Measurements from ENCODE around the gene SNRNP48. TPM values are rescaled to one million over a fixed set of nuclear protein-coding genes. Genes with fewer than 3 reads are reported as not detected.

SNRNP48 gene
- total RNA-seq, 1 experiment from 2014 or later: 7.7 TPM

DNA sequence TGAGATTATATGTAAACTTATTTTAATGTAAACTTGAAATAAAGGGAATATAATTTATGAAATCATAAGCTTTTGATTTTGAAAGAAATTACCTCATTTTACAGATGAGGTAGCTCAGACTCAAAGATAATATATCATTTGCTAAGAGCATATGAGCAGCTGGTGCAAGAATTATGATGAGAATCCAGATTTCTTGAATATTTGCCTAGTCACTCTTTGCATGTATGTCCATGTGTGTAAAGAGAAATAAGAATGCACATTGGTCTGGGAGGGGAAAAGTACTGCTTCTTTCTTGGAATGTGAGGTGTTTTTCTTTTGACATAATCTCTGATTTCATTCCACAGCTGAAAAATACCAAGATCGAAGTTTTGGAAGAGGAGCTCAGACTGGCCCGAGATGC, 11.1 kb upstream of the SNRNP48 start:
- intact Hi-C loops (cut with micrococcal nuclease): no loop called here
- Histone ChIP-seq H3K36me3 (ENCODE audit: low read depth, low read length) (peaks cover 86% of the 10 kb centered on the region), H3K4me3 (ENCODE audit: low read length) (no peak overlapping the region), H3K9me3 (ENCODE audit: low read length) (no peaks in the 10 kb centered on the region), H3K27ac (ENCODE audit: low read length) (no peak overlapping the region), H2AFZ (ENCODE audit: low read length) (no peak overlapping the region), H3K9ac (ENCODE audit: low read length) (no peak overlapping the region), H3K9me2 (replicated peaks; ENCODE audit: low read length) (no peaks in the 10 kb centered on the region), H3F3A (ENCODE audit: low read length, unreplicated experiment) (no peaks in the 10 kb centered on the region), H3K4me2 (ENCODE audit: low read length) (no peak overlapping the region), H3K27me3 (ENCODE audit: low read length) (no peaks in the 10 kb centered on the region), H3K4me1 (ENCODE audit: insufficient read depth, low read length) (no peaks in the 10 kb centered on the region), H4K20me1 (ENCODE audit: low read length) (no peaks in the 10 kb centered on the region), H3K79me2 (ENCODE audit: low read length) (no peaks in the 10 kb centered on the region)
- ATAC-seq: no peak
- ChIA-PET CTCF (no interaction called here), POLR2A (ENCODE audit: unreplicated experiment) (no interaction called here)
- BruUV-seq (replicated peaks): no TSS peak
- TF ChIP-seq EZH2 (IDR thresholded peaks at IDR 0.05; ENCODE audit: low read length, unreplicated experiment): no peak
- TF ChIP-seq, protein P1, sequence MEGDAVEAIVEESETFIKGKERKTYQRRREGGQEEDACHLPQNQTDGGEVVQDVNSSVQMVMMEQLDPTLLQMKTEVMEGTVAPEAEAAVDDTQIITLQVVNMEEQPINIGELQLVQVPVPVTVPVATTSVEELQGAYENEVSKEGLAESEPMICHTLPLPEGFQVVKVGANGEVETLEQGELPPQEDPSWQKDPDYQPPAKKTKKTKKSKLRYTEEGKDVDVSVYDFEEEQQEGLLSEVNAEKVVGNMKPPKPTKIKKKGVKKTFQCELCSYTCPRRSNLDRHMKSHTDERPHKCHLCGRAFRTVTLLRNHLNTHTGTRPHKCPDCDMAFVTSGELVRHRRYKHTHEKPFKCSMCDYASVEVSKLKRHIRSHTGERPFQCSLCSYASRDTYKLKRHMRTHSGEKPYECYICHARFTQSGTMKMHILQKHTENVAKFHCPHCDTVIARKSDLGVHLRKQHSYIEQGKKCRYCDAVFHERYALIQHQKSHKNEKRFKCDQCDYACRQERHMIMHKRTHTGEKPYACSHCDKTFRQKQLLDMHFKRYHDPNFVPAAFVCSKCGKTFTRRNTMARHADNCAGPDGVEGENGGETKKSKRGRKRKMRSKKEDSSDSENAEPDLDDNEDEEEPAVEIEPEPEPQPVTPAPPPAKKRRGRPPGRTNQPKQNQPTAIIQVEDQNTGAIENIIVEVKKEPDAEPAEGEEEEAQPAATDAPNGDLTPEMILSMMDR (conservative IDR thresholded peaks at IDR 0.05; ENCODE audit: low read depth, low read length): no peak
- no peak for TF ChIP-seq EZH2phosphoT487 (IDR thresholded peaks at IDR 0.05; ENCODE audit: borderline replicate concordance, low read length)
- DNase-seq: no peak

DNA sequence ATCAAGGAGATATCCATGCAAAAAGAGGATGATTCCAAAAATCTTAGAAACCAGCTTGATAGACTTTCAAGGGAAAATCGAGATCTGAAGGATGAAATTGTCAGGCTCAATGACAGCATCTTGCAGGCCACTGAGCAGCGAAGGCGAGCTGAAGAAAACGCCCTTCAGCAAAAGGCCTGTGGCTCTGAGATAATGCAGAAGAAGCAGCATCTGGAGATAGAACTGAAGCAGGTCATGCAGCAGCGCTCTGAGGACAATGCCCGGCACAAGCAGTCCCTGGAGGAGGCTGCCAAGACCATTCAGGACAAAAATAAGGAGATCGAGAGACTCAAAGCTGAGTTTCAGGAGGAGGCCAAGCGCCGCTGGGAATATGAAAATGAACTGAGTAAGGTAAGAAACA, 10.1 kb upstream of the SNRNP48 start:
- Histone ChIP-seq H3K27me3 (ENCODE audit: low read length) (no peaks in the 10 kb centered on the region), H2AFZ (ENCODE audit: low read length) (no peak overlapping the region), H3K9me3 (ENCODE audit: low read length) (no peaks in the 10 kb centered on the region), H3K9me2 (replicated peaks; ENCODE audit: low read length) (no peaks in the 10 kb centered on the region), H3K79me2 (ENCODE audit: low read length) (no peaks in the 10 kb centered on the region), H3K36me3 (ENCODE audit: low read depth, low read length) (peaks cover 85% of the 10 kb centered on the region), H3K4me1 (ENCODE audit: insufficient read depth, low read length) (no peaks in the 10 kb centered on the region), H4K20me1 (ENCODE audit: low read length) (no peaks in the 10 kb centered on the region), H3K9ac (ENCODE audit: low read length) (no peak overlapping the region), H3K4me2 (ENCODE audit: low read length) (no peak overlapping the region), H3K4me3 (ENCODE audit: low read length) (no peak overlapping the region), H3K27ac (ENCODE audit: low read length) (no peak overlapping the region), H3F3A (ENCODE audit: low read length, unreplicated experiment) (no peaks in the 10 kb centered on the region)
- POLR2A ChIA-PET (ENCODE audit: unreplicated experiment): no interaction called here
- TF ChIP-seq EZH2phosphoT487 (IDR thresholded peaks at IDR 0.05; ENCODE audit: borderline replicate concordance, low read length): no peak
- no peak for TF ChIP-seq EZH2 (IDR thresholded peaks at IDR 0.05; ENCODE audit: low read length, unreplicated experiment)
- CTCF ChIA-PET: interaction anchor here (0.7 kb wide), 1 partner anchor 312 kb away, joined by 3 read pairs; no protein-coding TSS in a partner anchor
- TSS peak; percentile 14 for BruUV-seq (replicated peaks)
- no peak for ATAC-seq
- no peak for DNase-seq
- intact Hi-C loops (cut with micrococcal nuclease): no loop called here

DNA sequence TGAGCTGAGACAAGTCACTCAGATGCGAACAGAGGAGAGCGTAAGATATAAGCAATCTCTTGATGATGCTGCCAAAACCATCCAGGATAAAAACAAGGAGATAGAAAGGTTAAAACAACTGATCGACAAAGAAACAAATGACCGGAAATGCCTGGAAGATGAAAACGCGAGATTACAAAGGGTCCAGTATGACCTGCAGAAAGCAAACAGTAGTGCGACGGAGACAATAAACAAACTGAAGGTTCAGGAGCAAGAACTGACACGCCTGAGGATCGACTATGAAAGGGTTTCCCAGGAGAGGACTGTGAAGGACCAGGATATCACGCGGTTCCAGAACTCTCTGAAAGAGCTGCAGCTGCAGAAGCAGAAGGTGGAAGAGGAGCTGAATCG, 9.5 kb upstream of the SNRNP48 start:
- Histone ChIP-seq H3K4me3 (ENCODE audit: low read length) (no peak overlapping the region), H3K36me3 (ENCODE audit: low read depth, low read length) (peaks cover 79% of the 10 kb centered on the region), H3K27me3 (ENCODE audit: low read length) (no peaks in the 10 kb centered on the region), H4K20me1 (ENCODE audit: low read length) (no peaks in the 10 kb centered on the region), H2AFZ (ENCODE audit: low read length) (no peak overlapping the region), H3F3A (ENCODE audit: low read length, unreplicated experiment) (no peaks in the 10 kb centered on the region), H3K4me1 (ENCODE audit: insufficient read depth, low read length) (no peaks in the 10 kb centered on the region), H3K4me2 (ENCODE audit: low read length) (no peak overlapping the region), H3K27ac (ENCODE audit: low read length) (no peak overlapping the region), H3K79me2 (ENCODE audit: low read length) (no peaks in the 10 kb centered on the region), H3K9me2 (replicated peaks; ENCODE audit: low read length) (no peaks in the 10 kb centered on the region), H3K9ac (ENCODE audit: low read length) (no peak overlapping the region), H3K9me3 (ENCODE audit: low read length) (no peaks in the 10 kb centered on the region)
- POLR2A ChIA-PET (ENCODE audit: unreplicated experiment): no interaction called here
- BruUV-seq (replicated peaks): no TSS peak
- ATAC-seq (no peak), DNase-seq (no peak)
- CTCF ChIA-PET: interaction anchor here (0.7 kb wide), 1 partner anchor 313 kb away, joined by 3 read pairs; no protein-coding TSS in a partner anchor
- TF ChIP-seq, protein P1 (conservative IDR thresholded peaks at IDR 0.05; ENCODE audit: low read depth, low read length): no peak
- TF ChIP-seq EZH2phosphoT487 (IDR thresholded peaks at IDR 0.05; ENCODE audit: borderline replicate concordance, low read length) (no peak), EZH2 (IDR thresholded peaks at IDR 0.05; ENCODE audit: low read length, unreplicated experiment) (no peak)
- intact Hi-C loops (cut with micrococcal nuclease): no loop called here

Measured in PC-3 (cell line).